Kasumi-1 (cell line): ENCODE data around the gene CDH4.

Experiments
- DNase-seq, 2 experiments: peaks; one replicate each; lab custom pipeline; 2025; lab: John Stamatoyannopoulos, UW

CDH4 gene

GRCh38 chr20:61766921-61767610 lies 515.0 kb downstream of the CDH4 start:
- DNase-seq: no peak

- DNase-seq: no peak
Observed at GRCh38 chr20:61767761-61768494, 515.9 kb downstream of the CDH4 start.

GRCh38 chr20:61768571-61769285 lies 516.7 kb downstream of the CDH4 start:
- no peak for DNase-seq

- no peak for DNase-seq
Observed at GRCh38 chr20:61769286-61769832, 517.3 kb downstream of the CDH4 start.

- no peak for DNase-seq
Observed at GRCh38 chr20:61770113-61770585, 518.1 kb downstream of the CDH4 start.

- no peak for DNase-seq
Observed at GRCh38 chr20:61771805-61772350, 519.8 kb downstream of the CDH4 start.

GRCh38 chr20:61772828-61773631 lies 521.0 kb downstream of the CDH4 start:
- DNase-seq: no peak

- DNase-seq: no peak
Observed at GRCh38 chr20:61773926-61774587, 522.0 kb downstream of the CDH4 start.

GRCh38 chr20:61775423-61775822 lies 523.4 kb downstream of the CDH4 start:
- no peak for DNase-seq

GRCh38 chr20:61776491-61777075 lies 524.5 kb downstream of the CDH4 start:
- no peak for DNase-seq

GRCh38 chr20:61777773-61778494 lies 525.9 kb downstream of the CDH4 start:
- DNase-seq: no peak

- no peak for DNase-seq
Observed at GRCh38 chr20:61778495-61778863, 526.4 kb downstream of the CDH4 start.

- DNase-seq: no peak
Observed at GRCh38 chr20:61779176-61779965, 527.3 kb downstream of the CDH4 start.

- no peak for DNase-seq
Observed at GRCh38 chr20:61780066-61780465, 528.0 kb downstream of the CDH4 start.

- no peak for DNase-seq
Observed at GRCh38 chr20:61784801-61785566, 532.9 kb downstream of the CDH4 start.

- no peak for DNase-seq
Observed at GRCh38 chr20:61785567-61785816, 533.4 kb downstream of the CDH4 start.

GRCh38 chr20:61786230-61786629 lies 534.2 kb downstream of the CDH4 start:
- DNase-seq: no peak

- DNase-seq: no peak
Observed at GRCh38 chr20:61788343-61788742, 536.3 kb downstream of the CDH4 start.

GRCh38 chr20:61789329-61789728 lies 537.3 kb downstream of the CDH4 start:
- no peak for DNase-seq
